GM12878 (cell line): ENCODE data around the gene LYPD5. TPM values are rescaled to one million over a fixed set of nuclear protein-coding genes. Genes with fewer than 3 reads are reported as not detected.

Experiments used
- ATAC-seq: fragments of 200-7000 bp; cut with Tn5 transposase; 3 replicates; pipeline ENCODE4 v1.9.1; 2020; ENCODE audit warnings: mild to moderate bottlenecking, moderate library complexity
- BruUV-seq: library from RNA; stranded (reverse); fragments of 400-500 nt; replicated peaks from 2 replicates; lab custom pipeline; 2021; lab: Mats Ljungman, UMichigan
- CTCF ChIA-PET: fragments of 300-600 bp; sonication (Branson Sonifier 250); formaldehyde crosslinking; extraction: SDS; loops from one replicate; lab custom pipeline; 2021; ENCODE audit warnings: inconsistent platforms; lab: Yijun Ruan, JAX
- POLR2A ChIA-PET: fragments of 350-600 bp; formaldehyde crosslinking; extraction: SDS; loops from one replicate; lab custom pipeline; 2021; ENCODE audit warnings: inconsistent platforms; lab: Charles Lee
- RAD21 ChIA-PET: fragments of 300-600 bp; sonication (Branson Sonifier 250); formaldehyde crosslinking; loops from one replicate; lab custom pipeline; 2023; ENCODE audit warnings: antibody characterized with exemption; ENCODE audit not compliant: unreplicated experiment; lab: Charles Lee
- SMC1A ChIA-PET: fragments of 300-600 bp; sonication (Branson Sonifier 250); formaldehyde crosslinking; loops from one replicate; lab custom pipeline; 2023; ENCODE audit not compliant: unreplicated experiment, uncharacterized antibody; lab: Charles Lee
- DNase-seq: peaks from one replicate; pipeline ENCODE4 v3.0.0-alpha.2; 2011; ENCODE audit warnings: low read depth, low spot score
- FAIRE-seq: peaks from 3 replicates; lab custom pipeline; 2011; peaks lifted over from hg19 to GRCh38; lab: Jason Lieb, UNC
- H2AFZ ChIP-seq: 2 replicates; pipeline ENCODE4 v1.6.0; 2011; ENCODE audit warnings: low read depth, low read length, control low read depth; ENCODE audit not compliant: control insufficient read depth
- H3K27ac ChIP-seq: 2 replicates; pipeline ENCODE4 v1.5.1; 2011; ENCODE audit warnings: control low read depth; ENCODE audit not compliant: control insufficient read depth, insufficient read depth
- H3K27me3 ChIP-seq, 2 experiments: replicated peaks in 1 of 2; 2 replicates each; pipeline versions ENCODE4 v1.6.0 to v1.6.1; 2011; ENCODE audit warnings: low read length in 1 of 2; ENCODE audit not compliant: control insufficient read depth in 2 of 2, insufficient read depth in 2 of 2
- H3K36me3 ChIP-seq, 2 experiments: 2 replicates each; pipeline ENCODE4 v1.5.1; 2011; ENCODE audit warnings: low read length in 1 of 2; ENCODE audit not compliant: control insufficient read depth in 2 of 2, insufficient read depth in 2 of 2
- H3K4me1 ChIP-seq: 2 replicates; pipeline ENCODE4 v1.6.1; 2011; ENCODE audit warnings: mild to moderate bottlenecking, low read length, moderate library complexity, mixed read lengths; ENCODE audit not compliant: control insufficient read depth, insufficient read depth
- H3K4me2 ChIP-seq: 2 replicates; pipeline ENCODE4 v1.6.0; 2011; ENCODE audit warnings: control low read depth; ENCODE audit not compliant: control insufficient read depth, insufficient read depth
- H3K4me3 ChIP-seq: fragments of 200-600 bp; sonication (generic); 2 replicates; pipeline ENCODE4 v1.5.1; 2016
- H3K79me2 ChIP-seq: 2 replicates; pipeline ENCODE4 v1.6.0; 2011; ENCODE audit warnings: low read length; ENCODE audit not compliant: control insufficient read depth, insufficient read depth
- H3K9ac ChIP-seq: 2 replicates; pipeline ENCODE4 v1.8.0; 2011; ENCODE audit warnings: low read length, control low read depth, mixed read lengths; ENCODE audit not compliant: control insufficient read depth, insufficient read depth
- H3K9me3 ChIP-seq: replicated peaks from 3 replicates; pipeline ENCODE4 v1.5.1; 2011; ENCODE audit warnings: mild to moderate bottlenecking, low read length; ENCODE audit not compliant: control insufficient read depth, insufficient read depth
- H4K20me1 ChIP-seq: 2 replicates; pipeline ENCODE4 v1.6.0; 2011; ENCODE audit not compliant: control insufficient read depth, insufficient read depth
- DPF2 ChIP-seq: fragments of 450-650 bp; IDR thresholded peaks from 2 replicates; pipeline ENCODE4 v1.6.1; 2017; ENCODE audit warnings: mild to moderate bottlenecking
- ESRRA ChIP-seq: IDR thresholded peaks from 2 replicates; pipeline ENCODE4 v1.6.1; 2012; ENCODE audit warnings: mild to moderate bottlenecking, low read length, improper control_type of control experiment
- MAX ChIP-seq: IDR thresholded peaks from 2 replicates; pipeline ENCODE4 v1.6.1; 2012; ENCODE audit warnings: low read depth, low read length, improper control_type of control experiment
- MTA2 ChIP-seq: fragments of 450-650 bp; IDR thresholded peaks from 2 replicates; pipeline ENCODE4 v1.6.1; 2016; ENCODE audit warnings: low read depth, mild to moderate bottlenecking, moderate library complexity
- ZZZ3 ChIP-seq: IDR thresholded peaks from 2 replicates; pipeline ENCODE4 v1.6.1; 2011; ENCODE audit warnings: low read depth; ENCODE audit not compliant: control insufficient read depth, insufficient read length
- WGBS: methylation state at CpG from one replicate; pipeline ENCODE4 v1.1.6; 2016; ENCODE audit warnings: low lambda C conversion rate; ENCODE audit not compliant: insufficient replicate concordance, insufficient coverage; ENCODE audit errors: missing lambda C conversion rate; 5-methylcytosine and 5-hydroxymethylcytosine counted together
- in situ Hi-C: fragments of 300-500 bp; cut with MboI; formaldehyde crosslinking; loops from 9 replicates; pipeline ENCODE4 v1.14.3; 2018; ENCODE audit warnings: mixed read lengths
- intact Hi-C: fragments of 100-400 bp; cut with micrococcal nuclease; formaldehyde crosslinking; loops from one replicate; pipeline ENCODE4 v1.14.2; 2022; ENCODE audit not compliant: unreplicated experiment
- polyA plus RNA-seq, 11 experiments: library from polyadenylated mRNA; depleted of rRNA in 4 of 11; unstranded in 6 of 11; stranded (reverse) in 5 of 11; fragments of >200 nt; fragmentation: Nextera tagmentation in 4 of 11; fragmentation: Illumina TruSeq in 1 of 11; extraction: Ambion mirVana in 4 of 11; extraction: Trizol in 1 of 11; gene quantifications; 1 replicate in 1 of 11; 2 replicates in 10 of 11; pipeline versions ENCODE4 v1.2.1 to v1.2.3, GENCODE V29; 2011 to 2016; ENCODE audit warnings: inconsistent platforms in 2 of 11, missing spikeins in 2 of 11, low read depth in 1 of 11
- total RNA-seq, 4 experiments: library from RNA; depleted of rRNA in 3 of 4; stranded (reverse); fragments of >200 nt in 3 of 4; fragmentation: Illumina TruSeq in 1 of 4; extraction: Trizol in 1 of 4; gene quantifications; 2 replicates each; pipeline versions ENCODE4 v1.2.1 to v1.2.3, GENCODE V29; 2013 to 2021
- TF ChIP-seq, protein P1 (sequence below): fragments of 450-650 bp; conservative IDR thresholded peaks from 2 replicates; pipeline ENCODE4 v1.6.1; 2017; ENCODE audit warnings: mild to moderate bottlenecking, moderate library complexity

Gene LYPD5
- total and polyA plus RNA-seq, 10 of the 15 experiments (the other 5 are each of a cell fraction or from before 2014, with no cell fraction given) = 0.04 to 2.2 (median 0.69) TPM; not detected in 1

GRCh38 chr19:43786665-43787064, 15.6 kb downstream of the LYPD5 start:
- intact Hi-C loops = loop anchor here (10.0 kb wide), 1 partner anchor 342 kb away; no protein-coding TSS in a partner anchor
- no TSS peak for BruUV-seq
- H3K36me3 ChIP-seq = no peaks in the 10 kb centered on the region
- DNase-seq (no peak), FAIRE-seq (no peak)
- ChIA-PET SMC1A (interaction anchor here (1.2 to 1.9 kb wide), 5 partner anchors 9 to 41 kb away, joined by 4 to 14 read pairs (median 5); no protein-coding TSS in a partner anchor), POLR2A (interaction anchor here (0.5 to 1.0 kb wide), 2 partner anchors 44 to 118 kb away, joined by 4 to 5 read pairs; no protein-coding TSS in a partner anchor)
- H3K27me3 ChIP-seq = no peaks in the 10 kb centered on the region
- in situ Hi-C loops = loop anchor here (5.0 kb wide), 1 partner anchor 39 kb away; no protein-coding TSS in a partner anchor
- 50% methylated on average over 1 of the region's 1 CpG for WGBS
- peaks cover 49% of the 10 kb centered on the region for H3K4me1 ChIP-seq
- no peak overlapping the region for H3K4me2 ChIP-seq
- H3K9ac ChIP-seq = no peak overlapping the region
- H4K20me1 ChIP-seq = no peaks in the 10 kb centered on the region
- no peak overlapping the region for H3K27ac ChIP-seq
- H3K9me3 ChIP-seq = no peaks in the 10 kb centered on the region
- TF ChIP-seq, protein P1, sequence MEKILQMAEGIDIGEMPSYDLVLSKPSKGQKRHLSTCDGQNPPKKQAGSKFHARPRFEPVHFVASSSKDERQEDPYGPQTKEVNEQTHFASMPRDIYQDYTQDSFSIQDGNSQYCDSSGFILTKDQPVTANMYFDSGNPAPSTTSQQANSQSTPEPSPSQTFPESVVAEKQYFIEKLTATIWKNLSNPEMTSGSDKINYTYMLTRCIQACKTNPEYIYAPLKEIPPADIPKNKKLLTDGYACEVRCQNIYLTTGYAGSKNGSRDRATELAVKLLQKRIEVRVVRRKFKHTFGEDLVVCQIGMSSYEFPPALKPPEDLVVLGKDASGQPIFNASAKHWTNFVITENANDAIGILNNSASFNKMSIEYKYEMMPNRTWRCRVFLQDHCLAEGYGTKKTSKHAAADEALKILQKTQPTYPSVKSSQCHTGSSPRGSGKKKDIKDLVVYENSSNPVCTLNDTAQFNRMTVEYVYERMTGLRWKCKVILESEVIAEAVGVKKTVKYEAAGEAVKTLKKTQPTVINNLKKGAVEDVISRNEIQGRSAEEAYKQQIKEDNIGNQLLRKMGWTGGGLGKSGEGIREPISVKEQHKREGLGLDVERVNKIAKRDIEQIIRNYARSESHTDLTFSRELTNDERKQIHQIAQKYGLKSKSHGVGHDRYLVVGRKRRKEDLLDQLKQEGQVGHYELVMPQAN = no peak
- no peak for TF ChIP-seq ZZZ3
- no peak for TF ChIP-seq DPF2
- no peak for TF ChIP-seq ESRRA
- no peak for TF ChIP-seq MAX
- no peak for TF ChIP-seq MTA2
- TF ChIP-seq, all 136 proteins: peak for 0
- ChIA-PET CTCF (interaction anchor here (0.6 to 3.4 kb wide), 7 partner anchors 18 to 118 kb away, joined by 3 to 16 read pairs (median 5); partner anchors contain the start of gene PLAUR), RAD21 (interaction anchor here (0.7 to 1.6 kb wide), 3 partner anchors 22 to 42 kb away, joined by 3 to 12 read pairs (median 4); partner anchors contain the start of gene SMG9)
- Histone ChIP-seq H3K4me3 (no peak overlapping the region), H2AFZ (no peak overlapping the region), H3K79me2 (no peaks in the 10 kb centered on the region)
- no peak for ATAC-seq
